Kidney tubule cell (primary cell): ENCODE results near the gene CNTD1.
"Not testable (repeated sequence)": the region's sequence is repeated elsewhere in the genome, so short reads cannot be mapped to it uniquely, and the experiment has no call there.

Source experiments
- DNase-seq: peaks from one replicate; pipeline ENCODE4 v3.0.0-alpha.2; 2018; ENCODE audit warnings: low spot score

Gene CNTD1

GRCh38 chr17:42798383-42799380 lies at the start of gene CNTD1, which contains the start of gene COA3:
TSS of gene CNTD1 (plus strand) at chr17:42798861. CDS start at chr17:42799068, 207 bp downstream.
TSS of gene COA3 (minus strand) at chr17:42798704. CDS start at chr17:42798681, 23 bp downstream.
- peak; percentile 85 for DNase-seq

- no peak for DNase-seq
These were observed 49.5 kb upstream of the CNTD1 start for GRCh38 chr17:42748908-42749798.

GRCh38 chr17:42750739-42751344 lies 47.8 kb upstream of the CNTD1 start:
- no peak for DNase-seq

GRCh38 chr17:42751628-42752027 lies 47.0 kb upstream of the CNTD1 start:
- DNase-seq, result no peak

- DNase-seq, result peak; percentile 90
These were observed 43.9 kb upstream of the CNTD1 start for GRCh38 chr17:42754782-42755181.

GRCh38 chr17:42759982-42760651 lies 38.5 kb upstream of the CNTD1 start:
- no peak for DNase-seq

GRCh38 chr17:42760652-42761581 lies 37.7 kb upstream of the CNTD1 start, which contains the start of gene RAMP2:
TSS of gene RAMP2 (plus strand) at chr17:42761227. CDS start at chr17:42761262, 35 bp downstream.
- DNase-seq, result no peak

GRCh38 chr17:42761638-42762037 lies 37.0 kb upstream of the CNTD1 start:
- no peak for DNase-seq

- DNase-seq, result no peak
These were observed 32.5 kb upstream of the CNTD1 start for GRCh38 chr17:42766124-42766523.

GRCh38 chr17:42767512-42767911 lies 31.1 kb upstream of the CNTD1 start:
- no peak for DNase-seq

- DNase-seq, result not testable (repeated sequence)
These were observed 30.7 kb upstream of the CNTD1 start for GRCh38 chr17:42768006-42768405.

- DNase-seq, result not testable (repeated sequence)
These were observed 28.7 kb upstream of the CNTD1 start for GRCh38 chr17:42769964-42770363.

- DNase-seq, result no peak
These were observed 25.7 kb upstream of the CNTD1 start for GRCh38 chr17:42772945-42773289.

GRCh38 chr17:42773290-42774035 lies 25.2 kb upstream of the CNTD1 start, which contains the start of gene VPS25:
TSS of gene VPS25 (plus strand) at chr17:42773449. CDS start at chr17:42773476, 27 bp downstream.
- DNase-seq, result peak; percentile 89

GRCh38 chr17:42774066-42774745 lies 24.5 kb upstream of the CNTD1 start:
- DNase-seq, result peak; percentile 87

GRCh38 chr17:42775534-42776098 lies 23.0 kb upstream of the CNTD1 start:
- peak; percentile 71 for DNase-seq

GRCh38 chr17:42778570-42778969 lies 20.1 kb upstream of the CNTD1 start:
- no peak for DNase-seq

- no peak for DNase-seq
These were observed 19.2 kb upstream of the CNTD1 start for GRCh38 chr17:42779304-42779935.
